Hindlimb muscle (tissue), 1 donor: Measurements from ENCODE around the gene ADTRP. TPM values are rescaled to one million over a fixed set of nuclear protein-coding genes. Genes with fewer than 3 reads are reported as not detected.

Experiments used
- DNase-seq: peaks from one replicate; pipeline ENCODE4 v3.0.0-alpha.2; 2013
- polyA plus RNA-seq: library from polyadenylated mRNA; unstranded; fragments of 120-200 nt; gene quantifications from one replicate; pipeline ENCODE4 v1.2.1, GENCODE V29; 2013; ENCODE audit not compliant: insufficient read length

ADTRP gene
- polyA plus RNA-seq, 1 donor, result 0.49 TPM

- no peak for DNase-seq
Measured at GRCh38 chr6:11754625-11755271, 23.9 kb downstream of the ADTRP start.

GRCh38 chr6:11753798-11754197, 24.8 kb downstream of the ADTRP start:
- no peak for DNase-seq

DNA sequence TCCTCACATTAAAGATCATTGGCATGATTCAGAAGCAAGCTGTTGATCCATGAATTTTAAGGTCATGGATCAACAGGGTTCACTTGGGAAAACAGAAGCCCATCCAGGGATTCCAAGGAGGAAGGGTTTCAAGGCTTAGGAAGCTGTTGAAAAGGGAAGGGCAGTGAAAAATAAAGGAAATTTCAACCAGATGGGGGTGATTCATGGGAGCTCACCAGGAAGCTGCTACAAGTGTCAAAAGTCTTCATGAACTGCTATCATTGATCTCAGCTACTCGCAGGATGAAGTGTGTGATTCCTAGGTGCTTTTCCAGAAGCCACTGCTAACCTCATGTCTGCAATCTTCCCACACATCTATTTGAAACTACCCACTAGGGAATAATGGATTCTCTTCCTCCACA, 26.2 kb downstream of the ADTRP start:
- DNase-seq, result no peak

GRCh38 chr6:11750682-11751081, 27.9 kb downstream of the ADTRP start:
- DNase-seq, result no peak

- DNase-seq, result no peak
Measured at GRCh38 chr6:11748591-11749210, 29.9 kb downstream of the ADTRP start.

DNA sequence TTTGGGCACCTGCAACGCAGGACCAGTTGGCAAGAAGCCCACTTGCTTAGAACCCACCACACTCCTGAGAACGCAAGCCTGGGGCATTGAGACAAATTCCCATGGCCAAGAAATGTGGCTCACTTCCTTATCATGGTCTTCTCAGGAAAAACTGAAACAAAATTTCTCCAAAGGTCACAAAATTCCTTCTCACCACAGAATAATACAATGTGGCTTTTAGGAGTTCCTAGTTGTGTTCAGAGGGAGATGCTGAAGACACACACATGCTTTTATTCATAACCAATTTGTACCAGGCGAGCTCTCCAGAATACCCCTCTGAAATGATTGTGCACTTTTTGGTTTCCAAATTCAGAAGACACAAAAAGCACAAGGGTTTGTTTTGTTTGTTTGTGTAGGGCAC, 31.6 kb downstream of the ADTRP start:
- DNase-seq, result no peak

GRCh38 chr6:11744753-11745152, 33.9 kb downstream of the ADTRP start:
- DNase-seq, result peak; percentile 59

DNA sequence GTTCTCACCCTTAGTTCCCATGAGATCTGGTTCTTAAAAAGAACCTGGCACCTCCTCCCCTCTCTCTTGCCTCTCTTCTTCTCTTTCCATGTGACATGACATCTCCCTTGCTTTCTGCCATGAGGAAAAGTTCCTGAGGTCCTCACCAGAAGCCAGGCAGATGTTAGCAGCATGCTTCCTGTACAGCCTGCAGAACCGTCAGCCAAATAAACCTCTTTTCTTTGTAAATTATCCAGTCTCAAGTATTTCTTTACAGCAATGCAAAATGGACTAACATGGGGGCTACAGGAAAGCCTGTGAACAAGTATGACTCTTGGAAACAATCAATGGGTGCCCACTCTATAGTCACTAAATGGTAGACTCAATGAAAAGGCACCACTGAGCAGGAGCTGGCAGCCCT, 34.5 kb downstream of the ADTRP start:
- DNase-seq, result no peak

DNA sequence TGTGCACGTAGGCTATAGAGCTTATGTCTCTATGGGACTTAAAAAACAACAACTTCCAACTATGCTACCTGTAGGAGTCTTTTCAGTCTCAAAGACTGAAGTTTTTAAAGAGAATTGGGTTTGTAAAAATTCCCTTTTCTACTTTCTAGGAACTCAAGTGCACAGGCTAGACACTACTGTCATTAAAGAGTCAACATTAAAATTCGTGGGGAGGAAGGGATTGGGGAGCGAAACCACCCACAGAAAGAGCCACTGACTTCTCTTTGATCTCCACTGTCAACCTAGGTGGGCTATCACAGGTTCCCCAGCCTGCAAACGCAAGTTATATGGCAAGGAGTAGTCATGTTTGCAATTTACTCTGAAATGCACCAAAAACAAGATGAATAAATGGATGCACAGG, 37.7 kb downstream of the ADTRP start:
- no peak for DNase-seq

DNA sequence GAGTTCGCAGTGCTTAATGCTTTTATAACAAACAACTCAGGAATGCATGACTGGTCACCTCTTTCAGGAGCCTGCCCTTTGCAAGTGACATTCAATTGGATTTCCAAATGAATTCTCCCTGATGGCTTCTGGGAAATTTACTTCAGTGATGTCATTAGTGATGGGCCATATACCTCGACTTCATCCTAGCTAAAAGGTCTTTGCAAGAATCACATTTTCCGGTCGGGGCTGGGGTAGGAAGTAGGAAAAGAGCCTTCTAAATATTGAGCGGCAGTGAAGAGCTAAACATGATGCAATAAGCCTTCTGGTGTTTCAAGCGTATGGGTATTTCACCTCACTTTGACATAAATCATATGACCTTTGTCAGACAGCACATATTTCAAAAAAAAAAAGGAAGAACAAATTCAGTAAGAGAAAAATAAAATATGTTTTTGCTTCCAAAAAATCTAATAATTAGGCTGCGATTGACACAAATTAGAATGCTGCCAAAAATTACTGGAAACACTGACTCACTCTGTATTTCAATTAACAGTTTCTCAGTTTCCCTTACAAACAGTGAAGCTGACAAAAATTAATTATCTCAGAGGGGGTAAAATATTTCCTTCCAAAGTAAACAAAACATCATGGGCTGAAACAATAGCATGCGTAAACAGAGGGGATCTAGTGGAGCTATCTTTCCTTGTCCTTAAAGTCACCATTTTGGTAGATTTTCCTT, 39.8 kb downstream of the ADTRP start:
- DNase-seq, result no peak

- DNase-seq, result no peak
Measured at GRCh38 chr6:11738234-11738633, 40.4 kb downstream of the ADTRP start.

- no peak for DNase-seq
Measured at GRCh38 chr6:11736601-11737000, 42.0 kb downstream of the ADTRP start.

DNA sequence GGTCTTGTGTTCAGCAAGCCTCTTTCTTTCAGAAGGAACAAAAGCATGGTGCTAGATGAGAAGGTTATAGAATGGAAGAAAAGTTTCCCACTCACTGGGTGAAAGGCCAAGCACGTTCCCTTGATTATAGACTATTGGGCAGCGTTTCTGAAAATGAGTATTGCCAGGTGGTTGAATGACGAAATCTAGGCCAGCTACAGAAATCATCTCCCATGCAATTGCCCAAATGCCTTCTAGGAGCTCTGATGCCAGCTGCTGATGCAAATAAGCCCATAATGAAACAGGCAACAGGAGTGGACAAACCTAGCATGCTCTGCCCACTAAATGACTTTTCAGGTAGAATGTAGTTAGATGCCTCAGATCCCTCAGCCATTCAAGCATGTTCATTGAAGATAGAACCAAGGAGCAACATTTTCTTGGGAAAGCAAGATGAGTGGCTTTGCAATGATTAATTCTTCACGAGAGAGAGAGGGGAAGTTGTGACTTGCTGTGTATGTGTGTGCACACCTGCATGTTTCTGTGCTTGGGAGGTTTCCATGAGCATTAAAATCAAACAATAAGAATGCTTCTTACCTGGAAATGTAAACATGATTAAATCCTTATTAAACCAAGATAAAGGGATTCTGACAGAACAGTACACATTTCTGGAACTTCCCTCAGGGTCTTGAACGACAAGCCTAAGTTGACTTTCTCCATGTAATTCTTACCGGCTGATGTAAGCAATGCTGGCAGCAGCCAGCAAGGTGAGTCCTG, 43.6 kb downstream of the ADTRP start:
- no peak for DNase-seq

GRCh38 chr6:11732036-11732631, 46.5 kb downstream of the ADTRP start:
- peak; percentile 55 for DNase-seq

- DNase-seq, result no peak
Measured at GRCh38 chr6:11731423-11731822, 47.2 kb downstream of the ADTRP start.

DNA sequence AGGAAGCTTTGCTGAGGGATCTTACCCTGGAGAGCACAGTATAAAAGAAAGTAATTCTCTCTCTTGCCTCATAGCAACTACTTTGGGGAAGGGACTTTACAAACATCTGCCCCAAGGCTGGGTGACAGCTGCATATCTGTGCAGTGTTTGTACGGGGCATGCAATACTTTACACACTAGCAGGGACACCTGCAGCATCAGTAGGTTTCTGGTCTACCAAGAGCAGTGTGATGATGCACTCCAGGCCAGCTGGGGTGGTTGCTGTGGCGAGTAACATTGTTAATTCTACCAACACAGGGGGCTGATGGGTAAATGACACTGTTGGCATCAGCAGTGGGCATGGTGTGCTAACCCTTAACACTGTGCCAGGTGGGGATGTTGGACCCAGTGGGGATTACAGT, 48.0 kb downstream of the ADTRP start:
- DNase-seq, result no peak

GRCh38 chr6:11729076-11729475, 49.5 kb downstream of the ADTRP start:
- DNase-seq, result no peak

DNA sequence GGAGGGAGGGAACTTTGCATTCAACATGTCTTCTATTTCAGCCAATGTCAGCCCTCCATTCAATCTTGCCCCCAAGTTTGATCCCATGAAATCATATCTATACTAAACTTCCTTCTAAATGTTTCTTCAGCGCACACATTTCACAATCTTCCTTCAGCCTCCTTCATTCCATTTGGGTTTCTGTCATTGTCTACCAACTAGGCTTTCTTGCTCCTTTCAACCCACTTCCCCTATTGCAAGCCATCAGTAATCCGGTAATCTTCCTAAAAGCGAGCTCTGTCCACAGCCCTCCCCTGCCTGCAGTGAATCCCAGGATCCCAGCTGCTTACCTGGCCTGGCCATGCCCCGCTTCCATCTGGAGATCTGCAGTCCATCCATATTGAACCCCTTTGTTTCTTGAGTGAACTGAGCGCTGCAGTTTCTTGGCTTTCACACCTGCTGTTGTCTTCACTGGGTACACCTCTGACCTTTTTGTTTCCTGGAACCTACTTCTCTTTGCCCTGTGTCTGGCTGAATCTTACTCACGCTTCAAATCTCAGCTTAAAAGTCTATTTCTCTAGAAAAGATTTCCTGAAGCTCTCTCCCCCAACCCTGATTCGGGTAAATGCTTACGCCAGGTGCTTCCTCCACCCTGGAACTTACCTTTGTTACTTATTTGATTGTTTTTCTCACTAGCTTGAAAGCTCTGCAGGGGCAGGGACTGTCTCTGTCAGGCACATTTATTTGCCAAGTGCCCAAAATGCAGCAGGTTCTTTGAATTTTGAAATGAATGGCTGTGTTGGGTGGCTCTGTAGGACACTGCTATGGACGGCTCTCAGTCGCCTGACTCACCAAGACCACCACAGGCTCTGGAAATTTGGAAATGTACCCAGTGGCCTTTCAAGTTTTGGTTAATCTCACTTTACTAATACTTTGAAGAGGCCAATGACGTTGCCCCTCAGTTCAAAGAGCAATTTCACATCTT, 50.3 kb downstream of the ADTRP start:
- DNase-seq, result no peak

DNA sequence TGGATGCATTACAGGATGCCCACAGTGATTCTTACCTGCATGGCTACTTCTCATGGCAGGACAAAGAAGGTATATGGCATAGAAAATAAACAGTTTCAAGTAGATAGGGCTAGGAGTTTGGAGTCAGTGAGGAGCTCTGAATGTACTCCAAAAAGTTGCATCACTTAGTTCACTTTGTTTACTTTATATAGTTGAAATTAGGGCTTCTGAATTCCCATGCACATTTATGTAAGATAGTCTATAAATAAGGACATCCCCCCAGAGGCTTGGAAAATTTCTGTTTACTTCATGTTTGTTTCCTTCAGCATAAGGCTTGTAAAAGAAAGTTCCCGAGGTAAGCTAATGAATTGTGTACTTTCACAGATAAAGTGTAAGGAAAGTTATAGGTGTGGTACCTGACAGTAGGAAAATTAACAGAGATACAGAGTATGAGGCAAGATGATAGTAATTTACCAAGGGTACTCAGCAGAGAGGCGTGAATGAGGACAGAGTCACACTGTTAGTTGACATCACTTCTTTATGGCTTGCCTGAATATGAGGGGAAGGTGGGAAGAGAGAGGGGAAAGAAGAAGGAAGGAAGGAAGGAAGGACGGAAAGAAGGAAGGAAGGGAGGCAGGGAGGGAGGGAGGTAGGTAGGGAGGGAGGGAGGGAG, 51.1 kb downstream of the ADTRP start:
- DNase-seq, result no peak

GRCh38 chr6:11724286-11724685, 54.3 kb downstream of the ADTRP start:
- no peak for DNase-seq
